NCI-H187 treated with DMSO at 0.1 percent for 48 hours (cell line): ENCODE measurements around the gene BTBD9.
"Not testable (repeated sequence)": the region's sequence is repeated elsewhere in the genome, so short reads cannot be mapped to it uniquely, and the experiment has no call there.

ENCODE experiments used
- DNase-seq: peaks from one replicate; lab custom pipeline; 2025; lab: John Stamatoyannopoulos, UW

Gene BTBD9

GRCh38 chr6:38429546-38429945, 210.2 kb downstream of the BTBD9 start:
- no peak for DNase-seq

- no peak for DNase-seq
These were observed 212.1 kb downstream of the BTBD9 start for GRCh38 chr6:38427492-38428210.

GRCh38 chr6:38425788-38426488, 213.8 kb downstream of the BTBD9 start:
- not testable (repeated sequence) for DNase-seq

GRCh38 chr6:38423746-38424145, 216.0 kb downstream of the BTBD9 start:
- no peak for DNase-seq

GRCh38 chr6:38420207-38420606, 219.5 kb downstream of the BTBD9 start:
- DNase-seq = no peak

GRCh38 chr6:38417521-38417920, 222.2 kb downstream of the BTBD9 start:
- no peak for DNase-seq

GRCh38 chr6:38415231-38416005, 224.3 kb downstream of the BTBD9 start:
- no peak for DNase-seq

GRCh38 chr6:38413102-38413800, 226.5 kb downstream of the BTBD9 start:
- no peak for DNase-seq

GRCh38 chr6:38407192-38407591, 232.5 kb downstream of the BTBD9 start:
- no peak for DNase-seq

GRCh38 chr6:38406096-38406495, 233.6 kb downstream of the BTBD9 start:
- no peak for DNase-seq

- DNase-seq = no peak
These were observed 234.7 kb downstream of the BTBD9 start for GRCh38 chr6:38404900-38405556.

- DNase-seq = no peak
These were observed 235.4 kb downstream of the BTBD9 start for GRCh38 chr6:38404355-38404754.

GRCh38 chr6:38403548-38403947, 236.2 kb downstream of the BTBD9 start:
- DNase-seq = no peak

GRCh38 chr6:38400764-38401163, 239.0 kb downstream of the BTBD9 start:
- no peak for DNase-seq

- no peak for DNase-seq
These were observed 239.6 kb downstream of the BTBD9 start for GRCh38 chr6:38400101-38400500.

GRCh38 chr6:38396209-38396608, 243.5 kb downstream of the BTBD9 start:
- DNase-seq = no peak

- no peak for DNase-seq
These were observed 245.7 kb downstream of the BTBD9 start for GRCh38 chr6:38393986-38394385.

GRCh38 chr6:38391626-38392579, 247.8 kb downstream of the BTBD9 start:
- no peak for DNase-seq

- DNase-seq = no peak
These were observed 248.5 kb downstream of the BTBD9 start for GRCh38 chr6:38391206-38391605.

- no peak for DNase-seq
These were observed 249.9 kb downstream of the BTBD9 start for GRCh38 chr6:38389875-38390274.

GRCh38 chr6:38387971-38388370, 251.8 kb downstream of the BTBD9 start:
- no peak for DNase-seq
